NB4 (cell line): ENCODE measurements around the gene PRKCE.

ENCODE experiments used
- POLR2A ChIP-seq: IDR thresholded peaks from 2 replicates; pipeline ENCODE4 v1.6.1; 2011; ENCODE audit warnings: mild to moderate bottlenecking; ENCODE audit not compliant: insufficient read length; ENCODE audit errors: extremely low read depth
- TF ChIP-seq, protein P1 (sequence below): IDR thresholded peaks from one replicate; pipeline ENCODE4 v1.5.1; 2012; ENCODE audit warnings: low read depth, low read length
- TF ChIP-seq, protein P2 (sequence below): IDR thresholded peaks from 2 replicates; pipeline ENCODE4 v1.6.1; 2011; ENCODE audit warnings: low read depth, low read length

DNA sequence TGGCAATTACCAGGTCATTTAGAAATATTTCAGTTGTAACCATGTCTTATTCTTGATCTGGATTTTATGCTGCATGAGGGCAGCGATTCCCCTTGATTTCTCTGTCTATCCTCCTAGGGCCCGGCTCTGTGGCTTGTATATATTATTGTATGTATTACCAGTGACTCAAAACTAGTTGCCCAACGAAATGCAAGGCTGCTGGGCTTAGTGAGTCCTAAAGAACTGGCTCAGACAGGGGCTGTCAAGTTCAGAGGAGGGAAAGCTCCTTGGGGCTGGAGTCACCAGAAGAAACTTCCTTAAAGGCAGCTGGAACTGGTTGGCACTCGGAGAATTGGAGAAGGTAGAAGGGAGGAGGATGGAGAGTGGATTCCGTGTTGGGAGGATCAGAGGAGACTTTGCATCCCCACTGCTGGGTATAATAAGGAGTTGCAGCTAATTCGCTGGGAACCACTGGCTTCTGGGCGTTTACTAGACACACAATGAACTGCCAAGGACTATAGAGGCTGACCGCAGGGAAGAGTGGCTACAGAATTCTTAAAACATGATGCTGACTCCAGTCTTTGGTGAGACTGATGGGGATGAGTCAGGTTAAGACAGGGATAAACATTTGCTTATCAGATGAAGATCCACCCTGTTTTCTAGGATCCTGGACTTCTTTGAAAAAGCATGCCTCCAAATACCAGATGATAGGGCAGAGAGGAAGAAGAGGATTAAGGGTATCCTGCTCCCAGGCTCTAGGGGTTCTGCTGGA is 104.3 kb downstream of the PRKCE start:
- no peak for TF ChIP-seq POLR2A
- TF ChIP-seq, protein P1, sequence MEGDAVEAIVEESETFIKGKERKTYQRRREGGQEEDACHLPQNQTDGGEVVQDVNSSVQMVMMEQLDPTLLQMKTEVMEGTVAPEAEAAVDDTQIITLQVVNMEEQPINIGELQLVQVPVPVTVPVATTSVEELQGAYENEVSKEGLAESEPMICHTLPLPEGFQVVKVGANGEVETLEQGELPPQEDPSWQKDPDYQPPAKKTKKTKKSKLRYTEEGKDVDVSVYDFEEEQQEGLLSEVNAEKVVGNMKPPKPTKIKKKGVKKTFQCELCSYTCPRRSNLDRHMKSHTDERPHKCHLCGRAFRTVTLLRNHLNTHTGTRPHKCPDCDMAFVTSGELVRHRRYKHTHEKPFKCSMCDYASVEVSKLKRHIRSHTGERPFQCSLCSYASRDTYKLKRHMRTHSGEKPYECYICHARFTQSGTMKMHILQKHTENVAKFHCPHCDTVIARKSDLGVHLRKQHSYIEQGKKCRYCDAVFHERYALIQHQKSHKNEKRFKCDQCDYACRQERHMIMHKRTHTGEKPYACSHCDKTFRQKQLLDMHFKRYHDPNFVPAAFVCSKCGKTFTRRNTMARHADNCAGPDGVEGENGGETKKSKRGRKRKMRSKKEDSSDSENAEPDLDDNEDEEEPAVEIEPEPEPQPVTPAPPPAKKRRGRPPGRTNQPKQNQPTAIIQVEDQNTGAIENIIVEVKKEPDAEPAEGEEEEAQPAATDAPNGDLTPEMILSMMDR, result no peak
- TF ChIP-seq, protein P2, sequence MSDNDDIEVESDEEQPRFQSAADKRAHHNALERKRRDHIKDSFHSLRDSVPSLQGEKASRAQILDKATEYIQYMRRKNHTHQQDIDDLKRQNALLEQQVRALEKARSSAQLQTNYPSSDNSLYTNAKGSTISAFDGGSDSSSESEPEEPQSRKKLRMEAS, result no peak
